ENCODE results near the gene GSTCD.

- TF ChIP-seq EZH2phosphoT487 (IDR thresholded peaks at IDR 0.05; ENCODE audit: insufficient read depth, low read depth), result no peak
- no peak for TF ChIP-seq EZH2 (IDR thresholded peaks at IDR 0.05; ENCODE audit: insufficient read depth, poor library complexity, severe bottlenecking)
Measured at GRCh38 chr4:105714932-105715331, 6.3 kb downstream of the GSTCD start.
